ENCODE measurements around the gene MED13L.

MED13L gene

DNA sequence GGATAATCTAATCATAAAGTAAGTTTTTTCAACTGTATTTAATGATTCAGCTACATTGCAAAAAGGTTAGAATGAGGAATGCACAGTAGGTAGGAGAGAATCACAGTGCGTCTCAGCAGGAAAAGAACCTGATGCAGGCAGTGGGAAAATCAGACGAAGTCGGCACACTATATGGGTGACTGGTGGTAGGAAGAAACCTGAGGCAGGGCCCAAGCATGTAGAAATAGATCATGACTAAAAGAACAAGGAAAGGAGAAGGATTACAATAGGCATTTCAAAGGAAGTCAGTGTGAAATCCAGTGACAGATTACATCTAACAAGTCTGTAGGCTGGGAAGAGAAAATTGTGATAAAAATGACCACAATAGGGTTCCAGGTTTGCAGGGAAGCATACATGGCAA is 267.0 kb downstream of the MED13L start:
- no peaks in the 10 kb centered on the region for H3K9me3 ChIP-seq
- intact Hi-C loops (cut with DNase I; ENCODE audit: low total_unique reads), result no loop called here
- H3K36me3 ChIP-seq, result peaks cover 26 to 85% (median 70%) of the 10 kb centered on the region in 3 donors

DNA sequence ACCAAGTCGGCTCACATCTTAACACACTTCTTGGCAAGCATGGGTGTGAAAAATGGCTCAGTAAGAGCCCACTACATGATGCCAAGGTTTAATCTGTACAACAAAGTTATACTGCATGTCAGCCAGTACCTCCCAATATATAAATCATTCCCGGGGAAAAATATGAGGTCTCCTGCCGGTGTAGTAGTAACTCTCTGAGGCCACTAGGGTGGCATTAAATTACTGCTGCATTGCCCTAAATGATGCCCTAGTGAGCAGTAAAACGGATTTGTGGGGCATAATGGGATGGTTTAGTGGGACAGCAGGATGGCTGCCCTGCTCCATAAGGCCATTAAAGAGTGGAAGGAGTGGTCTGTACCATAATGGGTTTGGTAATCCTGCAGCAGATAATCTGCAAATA is 267.7 kb downstream of the MED13L start:
- TF ChIP-seq, protein P1, sequence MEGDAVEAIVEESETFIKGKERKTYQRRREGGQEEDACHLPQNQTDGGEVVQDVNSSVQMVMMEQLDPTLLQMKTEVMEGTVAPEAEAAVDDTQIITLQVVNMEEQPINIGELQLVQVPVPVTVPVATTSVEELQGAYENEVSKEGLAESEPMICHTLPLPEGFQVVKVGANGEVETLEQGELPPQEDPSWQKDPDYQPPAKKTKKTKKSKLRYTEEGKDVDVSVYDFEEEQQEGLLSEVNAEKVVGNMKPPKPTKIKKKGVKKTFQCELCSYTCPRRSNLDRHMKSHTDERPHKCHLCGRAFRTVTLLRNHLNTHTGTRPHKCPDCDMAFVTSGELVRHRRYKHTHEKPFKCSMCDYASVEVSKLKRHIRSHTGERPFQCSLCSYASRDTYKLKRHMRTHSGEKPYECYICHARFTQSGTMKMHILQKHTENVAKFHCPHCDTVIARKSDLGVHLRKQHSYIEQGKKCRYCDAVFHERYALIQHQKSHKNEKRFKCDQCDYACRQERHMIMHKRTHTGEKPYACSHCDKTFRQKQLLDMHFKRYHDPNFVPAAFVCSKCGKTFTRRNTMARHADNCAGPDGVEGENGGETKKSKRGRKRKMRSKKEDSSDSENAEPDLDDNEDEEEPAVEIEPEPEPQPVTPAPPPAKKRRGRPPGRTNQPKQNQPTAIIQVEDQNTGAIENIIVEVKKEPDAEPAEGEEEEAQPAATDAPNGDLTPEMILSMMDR (IDR thresholded peaks at IDR 0.05), result peak; percentile 16 to 19
- peaks cover 26 to 88% (median 71%) of the 10 kb centered on the region in 3 donors for H3K36me3 ChIP-seq
- intact Hi-C loops (cut with DNase I; ENCODE audit: low total_unique reads), result no loop called here
- H3K9me3 ChIP-seq, result no peaks in the 10 kb centered on the region
- H3K4me3 ChIP-seq, result no peak overlapping the region
- no peak overlapping the region for H3K27ac ChIP-seq
- H3K4me1 ChIP-seq, result no peaks in the 10 kb centered on the region
- no peak for DNase-seq
- H3K27me3 ChIP-seq, result no peaks in the 10 kb centered on the region

More for the DNA sequence above, 267.0 kb downstream of the MED13L start:
- Histone ChIP-seq H3K27ac (no peak overlapping the region), H3K27me3 (no peaks in the 10 kb centered on the region), H3K4me1 (no peaks in the 10 kb centered on the region), H3K4me3 (no peak overlapping the region)
- TF ChIP-seq, protein P1 (IDR thresholded peaks at IDR 0.05), result no peak
- no peak for DNase-seq

DNA sequence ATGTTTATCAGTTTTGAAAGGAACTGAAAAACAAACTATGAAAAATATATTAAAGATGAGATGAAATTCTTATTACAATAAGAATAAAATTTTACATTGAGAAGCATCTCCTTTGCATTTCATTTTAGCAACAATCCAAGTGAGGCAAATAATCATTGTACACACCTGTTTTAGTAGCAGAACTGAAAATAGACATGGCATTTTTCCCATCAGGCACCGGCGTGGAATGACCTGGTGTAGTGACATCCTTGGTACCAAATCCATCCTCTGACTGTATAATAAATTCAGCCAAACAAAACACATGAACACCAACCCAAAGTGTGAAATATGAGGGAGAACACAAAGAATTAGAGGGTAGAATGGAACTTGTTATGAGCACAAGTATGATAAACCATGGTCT is 271.4 kb downstream of the MED13L start:
- Histone ChIP-seq H3K9me3 (no peaks in the 10 kb centered on the region), H3K27me3 (no peaks in the 10 kb centered on the region), H3K4me3 (no peak overlapping the region), H3K36me3 (peaks cover 39 to 83% (median 63%) of the 10 kb centered on the region in 3 donors), H3K4me1 (peaks cover 0 to 9% (median 4%) of the 10 kb centered on the region in 4 donors), H3K27ac (no peak overlapping the region)
- DNase-seq, result no peak
- TF ChIP-seq, protein P1 (IDR thresholded peaks at IDR 0.05), result no peak
- intact Hi-C loops (cut with DNase I; ENCODE audit: low total_unique reads), result no loop called here

DNA sequence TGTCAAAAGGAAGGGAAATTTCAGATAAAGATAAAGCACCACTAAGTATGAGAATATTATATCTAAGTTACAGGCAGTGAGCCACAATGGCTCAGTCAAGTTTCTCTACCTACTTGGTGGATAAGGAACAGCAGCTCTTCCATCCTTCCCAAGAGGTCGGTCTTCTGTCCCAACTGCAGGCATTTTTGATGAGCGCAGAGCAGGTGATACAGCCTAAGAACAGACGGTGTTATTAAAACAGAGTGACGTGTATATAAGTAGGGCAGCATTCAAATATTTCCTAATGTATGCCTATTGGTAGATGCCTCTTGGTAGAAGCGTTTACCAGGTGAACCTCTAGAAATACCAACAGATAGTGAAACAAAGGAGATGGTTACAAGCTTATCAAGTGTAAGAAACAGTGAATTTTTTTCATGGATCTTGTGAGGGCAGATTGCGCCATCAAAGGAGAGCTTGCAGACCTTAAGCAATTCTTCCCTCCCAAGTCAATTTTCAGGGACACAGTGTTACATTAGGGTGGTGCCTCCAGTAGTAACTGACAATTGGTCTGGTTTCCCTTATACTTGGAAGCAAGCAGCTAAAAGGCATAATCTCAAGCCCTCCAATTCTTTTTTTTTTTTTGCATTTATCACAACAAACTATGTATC is 274.5 kb downstream of the MED13L start:
- peaks cover 0 to 25% (median 20%) of the 10 kb centered on the region in 4 donors for H3K4me1 ChIP-seq
- no peaks in the 10 kb centered on the region for H3K9me3 ChIP-seq
- H3K36me3 ChIP-seq, result peaks cover 30 to 60% (median 48%) of the 10 kb centered on the region in 3 donors
- no peak overlapping the region for H3K4me3 ChIP-seq
- intact Hi-C loops (cut with DNase I; ENCODE audit: low total_unique reads), result loop anchor here (5.0 kb wide), 2 partner anchors 229 to 594 kb away; no protein-coding TSS in a partner anchor
- TF ChIP-seq, protein P1 (IDR thresholded peaks at IDR 0.05), result no peak
- peak in 1 of 2 donors; percentile 46 for DNase-seq
- no peak overlapping the region for H3K27ac ChIP-seq
- H3K27me3 ChIP-seq, result no peaks in the 10 kb centered on the region

DNA sequence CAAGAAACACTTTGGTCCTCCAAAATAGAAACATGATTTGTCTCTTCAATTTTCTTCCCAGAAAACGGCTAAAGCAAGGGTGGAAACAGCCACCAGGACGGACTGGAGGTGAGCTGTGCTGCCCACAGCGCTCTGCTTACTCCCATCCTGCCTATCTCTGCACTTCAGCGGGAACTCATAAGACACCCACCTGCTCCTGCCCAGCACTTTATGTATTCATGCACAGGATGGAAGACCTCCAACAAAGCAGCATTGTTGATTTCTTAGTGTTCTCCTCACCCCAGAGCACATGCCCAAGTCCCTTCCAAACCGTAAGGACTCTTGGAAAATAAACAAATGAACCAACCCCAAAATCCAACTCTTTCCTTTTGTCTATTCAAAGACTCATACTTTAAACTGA is 277.2 kb downstream of the MED13L start:
- DNase-seq, result no peak
- intact Hi-C loops (cut with DNase I; ENCODE audit: low total_unique reads), result loop anchor here (5.0 kb wide), 2 partner anchors 232 to 597 kb away; no protein-coding TSS in a partner anchor

More for the DNA sequence above, 277.2 kb downstream of the MED13L start:
- H3K27me3 ChIP-seq, result no peaks in the 10 kb centered on the region
- no peak overlapping the region for H3K27ac ChIP-seq
- no peaks in the 10 kb centered on the region for H3K9me3 ChIP-seq
- H3K4me3 ChIP-seq, result no peak overlapping the region
- peaks cover 29 to 55% (median 43%) of the 10 kb centered on the region in 3 donors for H3K36me3 ChIP-seq
- H3K4me1 ChIP-seq, result peaks cover 0 to 25% (median 20%) of the 10 kb centered on the region in 4 donors
- TF ChIP-seq, protein P1 (IDR thresholded peaks at IDR 0.05), result no peak

Measured in tibial artery (tissue), 4 donors.